ENCODE results near the gene PRIM1. TPM values are rescaled to one million over a fixed set of nuclear protein-coding genes. Genes with fewer than 3 reads are reported as not detected.

PRIM1 gene
- total RNA-seq, 1 donor = 10.8 TPM

- TF ChIP-seq CTCF (IDR thresholded peaks at IDR 0.05; ENCODE audit: insufficient read depth, low read depth, low read length) = no peak
- DNase-seq (ENCODE audit: low read depth) = peak; percentile 56
- peak overlapping the region; percentile 44 for H3K4me3 ChIP-seq (ENCODE audit: low read depth, low read length)
Measured at GRCh38 chr12:56684745-56685359, 67.3 kb downstream of the PRIM1 start.

GRCh38 chr12:56682323-56682722 is 69.8 kb downstream of the PRIM1 start:
- no peak for DNase-seq (ENCODE audit: low read depth)
- no peak overlapping the region for H3K4me3 ChIP-seq (ENCODE audit: low read depth, low read length)
- no peak for TF ChIP-seq CTCF (IDR thresholded peaks at IDR 0.05; ENCODE audit: insufficient read depth, low read depth, low read length)

Other genes with a start within 250 kb of the PRIM1 start
- gene RBMS2, start 230.5 kb downstream of the PRIM1 start, total RNA-seq = 21.9 and 32.8 TPM in 2 replicates
- 44.8 and 57.9 TPM in 2 replicates for gene BAZ2A, start 122.0 kb downstream of the PRIM1 start, total RNA-seq
- 339 and 449 TPM in 2 replicates for gene ATP5F1B, start 106.3 kb downstream of the PRIM1 start, total RNA-seq
- 62.5 and 96.7 TPM in 2 replicates for gene PTGES3, start 64.0 kb downstream of the PRIM1 start, total RNA-seq
- gene NACA, start 27.0 kb downstream of the PRIM1 start, total RNA-seq = 656 and 670 TPM in 2 replicates
- 3.5 and 4.2 TPM in 2 replicates for gene HSD17B6, start 11.0 kb upstream of the PRIM1 start, total RNA-seq
- gene SDR9C7, start 182.1 kb upstream of the PRIM1 start, total RNA-seq = not detected in 2 replicates
- gene RDH16, start 205.3 kb upstream of the PRIM1 start, total RNA-seq = under 0.01 TPM in 2 replicates